Stimulated activated CD4-positive, alpha-beta T cell treated with anti-CD3 and anti-CD28 coated beads, Interleukin-15, amount 100 ng/mL, for 1 hour (primary cell): Measurements from ENCODE around the gene CCDC102A.

Experiments
- DNase-seq, 2 donors: peaks; one replicate each; pipeline ENCODE4 v3.0.0-alpha.2; 2020; ENCODE audit warnings: low read depth in 1 of 2, low spot score in 1 of 2

Gene CCDC102A

GRCh38 chr16:57479205-57479975, 57.0 kb downstream of the CCDC102A start:
- DNase-seq, result no peak

GRCh38 chr16:57478396-57479204, 57.8 kb downstream of the CCDC102A start:
- DNase-seq, result no peak

GRCh38 chr16:57477531-57478202, 58.7 kb downstream of the CCDC102A start:
- DNase-seq, result no peak

GRCh38 chr16:57476546-57477410, 59.6 kb downstream of the CCDC102A start:
- no peak for DNase-seq

GRCh38 chr16:57475711-57476339, 60.5 kb downstream of the CCDC102A start:
- DNase-seq, result peak in 1 of 2 donors; percentile 57

- DNase-seq, result no peak
These were observed 61.4 kb downstream of the CCDC102A start for GRCh38 chr16:57474671-57475661.

GRCh38 chr16:57473906-57474305, 62.5 kb downstream of the CCDC102A start:
- no peak for DNase-seq

- no peak for DNase-seq
These were observed 63.1 kb downstream of the CCDC102A start for GRCh38 chr16:57473176-57473840.

GRCh38 chr16:57472665-57473060, 63.7 kb downstream of the CCDC102A start:
- no peak for DNase-seq

GRCh38 chr16:57471852-57472664, 64.3 kb downstream of the CCDC102A start:
- DNase-seq, result no peak

GRCh38 chr16:57471209-57471608, 65.2 kb downstream of the CCDC102A start:
- no peak for DNase-seq

- DNase-seq, result no peak
These were observed 65.7 kb downstream of the CCDC102A start for GRCh38 chr16:57470711-57471110.

GRCh38 chr16:57469917-57470470, 66.4 kb downstream of the CCDC102A start:
- no peak for DNase-seq

GRCh38 chr16:57469046-57469445, 67.3 kb downstream of the CCDC102A start:
- no peak for DNase-seq

GRCh38 chr16:57468346-57468745, 68.0 kb downstream of the CCDC102A start:
- DNase-seq, result no peak

GRCh38 chr16:57464523-57464922, 71.8 kb downstream of the CCDC102A start:
- DNase-seq, result no peak

GRCh38 chr16:57462978-57463362, 73.4 kb downstream of the CCDC102A start:
- no peak for DNase-seq
